B cell (primary cell): Measurements from ENCODE around the gene JAKMIP2. TPM values are rescaled to one million over a fixed set of nuclear protein-coding genes. Genes with fewer than 3 reads are reported as not detected.

ENCODE experiments used
- ATAC-seq: fragments of 200-7000 bp; cut with Tn5 transposase; one replicate; pipeline ENCODE4 v1.10.0; 2021; ENCODE audit warnings: low read depth, mild to moderate bottlenecking, moderate number of reproducible peaks, moderate library complexity
- CTCF ChIA-PET: fragments of 350-600 bp; sonication (Branson Sonifier 250); formaldehyde crosslinking; loops from one replicate; lab custom pipeline; 2021; ENCODE audit warnings: antibody characterized with exemption, inconsistent platforms; lab: Charles Lee
- POLR2A ChIA-PET: fragments of 350-600 bp; sonication (Branson Sonifier 250); formaldehyde crosslinking; loops from one replicate; lab custom pipeline; 2021; ENCODE audit warnings: antibody characterized with exemption; lab: Charles Lee
- DNase-seq: peaks from one replicate; pipeline ENCODE4 v3.0.0; 2013
- H2AFZ ChIP-seq: 2 replicates; pipeline ENCODE4 v1.6.1; 2012; ENCODE audit warnings: mild to moderate bottlenecking, low read depth, low read length; ENCODE audit not compliant: insufficient read depth, poor library complexity, severe bottlenecking
- H3K27ac ChIP-seq, 2 donors: 1 replicate in 1 of 2; 2 replicates in 1 of 2; pipeline ENCODE4 v1.5.1; 2012 to 2013; ENCODE audit warnings: low read length in 2 of 2, mild to moderate bottlenecking in 2 of 2, moderate library complexity in 1 of 2
- H3K27me3 ChIP-seq, 4 experiments: fragments of 200-600 bp in 1 of 4; sonication (generic) in 1 of 4; replicated peaks in 1 of 4; 1 replicate in 2 of 4; 2 replicates in 2 of 4; pipeline versions ENCODE4 v1.6.1 to v1.7.0; 2013 to 2016; ENCODE audit warnings: low read length in 3 of 4, mild to moderate bottlenecking in 2 of 4, mixed read lengths in 1 of 4, moderate library complexity in 1 of 4; ENCODE audit not compliant: insufficient read depth in 4 of 4, control insufficient read depth in 3 of 4; ENCODE audit errors: control extremely low read depth in 1 of 4
- H3K36me3 ChIP-seq, 2 experiments: replicated peaks in 1 of 2; 1 replicate in 1 of 2; 2 replicates in 1 of 2; pipeline versions ENCODE4 v1.6.1 to v1.7.1; 2013; ENCODE audit warnings: low read length in 1 of 2; ENCODE audit not compliant: insufficient read depth in 2 of 2, control insufficient read depth in 1 of 2; ENCODE audit errors: control extremely low read depth in 1 of 2, extremely low read depth in 1 of 2
- H3K4me1 ChIP-seq, 2 donors: fragments of 200-600 bp in 1 of 2; sonication (generic) in 1 of 2; 1 replicate in 1 of 2; 2 replicates in 1 of 2; pipeline versions ENCODE4 v1.5.1 to v1.6.1; 2013 to 2017; ENCODE audit warnings: low read length in 2 of 2; ENCODE audit not compliant: control insufficient read depth in 2 of 2, insufficient read depth in 2 of 2
- H3K4me2 ChIP-seq: replicated peaks from 2 replicates; pipeline ENCODE3; 2012; ENCODE audit warnings: mild to moderate bottlenecking, low read depth, low read length; ENCODE audit not compliant: poor library complexity, severe bottlenecking
- H3K4me3 ChIP-seq, 5 experiments: fragments of 200-600 bp in 1 of 5; sonication (generic) in 1 of 5; 1 replicate in 3 of 5; 2 replicates in 2 of 5; pipeline versions ENCODE4 v1.5.1 to v1.7.0; 2011 to 2016; ENCODE audit warnings: low read length in 4 of 5, mild to moderate bottlenecking in 4 of 5, low read depth in 2 of 5, control low read depth in 1 of 5, moderate library complexity in 1 of 5; ENCODE audit not compliant: insufficient read depth in 1 of 5; ENCODE audit errors: control extremely low read depth in 1 of 5, extremely low read depth in 1 of 5
- H3K79me2 ChIP-seq: fragments of 200-600 bp; sonication (generic); one replicate; pipeline ENCODE4 v1.6.0; 2016; ENCODE audit warnings: low read length; ENCODE audit not compliant: control insufficient read depth, insufficient read depth
- H3K9ac ChIP-seq: fragments of 200-600 bp; sonication (generic); 2 replicates; pipeline ENCODE4 v1.6.1; 2017; ENCODE audit warnings: mild to moderate bottlenecking, low read length, moderate library complexity
- H3K9me3 ChIP-seq, 3 donors: one replicate each; pipeline versions ENCODE4 v1.6.1 to v1.7.1; 2013; ENCODE audit warnings: low read length in 2 of 3; ENCODE audit not compliant: control insufficient read depth in 2 of 3, insufficient read depth in 1 of 3; ENCODE audit errors: control extremely low read depth in 1 of 3
- H4K20me1 ChIP-seq: 2 replicates; pipeline ENCODE4 v1.6.0; 2012; ENCODE audit warnings: mild to moderate bottlenecking, low read length; ENCODE audit not compliant: insufficient read depth, control insufficient read depth, poor library complexity, severe bottlenecking
- H3K27ac Mint-ChIP-seq: one replicate; pipeline ENCODE4 v1.8.0; 2021; ENCODE audit warnings: mixed read lengths
- H3K27me3 Mint-ChIP-seq: one replicate; pipeline ENCODE4 v1.8.0; 2021; ENCODE audit warnings: mixed read lengths
- H3K4me1 Mint-ChIP-seq: one replicate; pipeline ENCODE4 v1.8.0; 2021; ENCODE audit warnings: mixed read lengths
- H3K4me3 Mint-ChIP-seq: one replicate; pipeline ENCODE4 v1.8.0; 2021; ENCODE audit warnings: mixed read lengths
- H3K9me3 Mint-ChIP-seq: one replicate; pipeline ENCODE4 v1.8.0; 2022; ENCODE audit warnings: mixed read lengths; ENCODE audit not compliant: insufficient read depth
- EZH2 ChIP-seq: IDR thresholded peaks from 2 replicates; pipeline ENCODE4 v1.6.1; 2012; ENCODE audit warnings: borderline replicate concordance, low read depth, mild to moderate bottlenecking, moderate library complexity, low read length; ENCODE audit not compliant: insufficient read depth, poor library complexity, severe bottlenecking
- WGBS: methylation state at CpG from one replicate; pipeline ENCODE4 v1.1.5; 2013; ENCODE audit warnings: missing lambda C conversion rate; ENCODE audit not compliant: insufficient coverage; 5-methylcytosine and 5-hydroxymethylcytosine counted together
- intact Hi-C: fragments of 100-400 bp; cut with micrococcal nuclease; formaldehyde crosslinking; loops from one replicate; pipeline ENCODE4 v1.10.0; 2022
- polyA plus RNA-seq: library from polyadenylated mRNA; depleted of rRNA; stranded (reverse); fragments of >200 nt; gene quantifications from 2 replicates; pipeline ENCODE4 v1.2.3, GENCODE V29; 2012
- total RNA-seq, 2 donors: library from RNA; stranded (reverse); fragments of 120-200 nt in 1 of 2; gene quantifications; 1 replicate in 1 of 2; 2 replicates in 1 of 2; pipeline versions ENCODE4 v1.2.3 to v1.2.4, GENCODE V29; 2013 to 2022
- TF ChIP-seq, protein P1 (sequence below): fragments of 200-600 bp; IDR thresholded peaks from one replicate; pipeline ENCODE4 v1.8.0; 2022; ENCODE audit warnings: antibody characterized with exemption, mild to moderate bottlenecking

Gene JAKMIP2
- total and polyA plus RNA-seq, 2 donors (not counting 1 experiment from before 2014, with no cell fraction given) = 0.24 to 4.1 TPM

DNA sequence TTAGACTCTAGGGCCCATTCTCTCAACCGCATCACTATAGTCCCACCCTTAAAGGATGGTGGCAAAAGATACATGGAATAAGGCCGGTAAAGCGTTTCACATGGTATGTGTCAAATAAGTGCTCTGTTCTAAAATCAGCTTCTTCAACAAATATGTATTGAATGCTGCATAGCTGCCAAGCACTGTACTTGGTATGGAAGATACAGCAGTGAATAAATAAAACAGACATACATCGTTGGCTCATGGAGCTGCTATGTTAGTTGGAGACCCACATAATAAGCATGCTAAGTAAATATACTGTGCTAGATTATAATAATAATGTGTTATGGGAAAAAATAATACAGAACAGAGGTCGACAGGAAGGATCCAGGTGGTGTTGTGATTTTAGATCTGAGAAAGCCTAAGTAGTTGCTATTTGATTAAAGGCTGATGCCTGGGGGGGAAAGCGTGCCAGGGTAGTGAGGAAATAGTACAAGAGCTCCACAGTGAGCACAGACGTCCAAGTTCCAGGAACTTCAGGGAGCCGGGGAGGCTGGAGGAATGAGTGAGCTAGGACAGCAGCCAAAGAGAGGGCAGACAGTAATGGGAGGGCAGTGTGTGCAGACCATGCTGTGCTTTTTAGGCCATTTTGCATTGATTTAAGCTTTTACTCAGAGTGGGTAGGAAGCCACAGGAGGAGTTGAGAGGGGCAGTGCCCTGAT, 93.7 kb downstream of the JAKMIP2 start:
- no peaks in the 10 kb centered on the region for H3K9me3 Mint-ChIP-seq
- Histone ChIP-seq H3K4me2 (no peak overlapping the region), H3K27ac (no peak overlapping the region), H3K79me2 (no peaks in the 10 kb centered on the region), H3K27me3 (no peaks in the 10 kb centered on the region), H2AFZ (no peak overlapping the region), H3K36me3 (no peaks in the 10 kb centered on the region), H3K4me1 (no peaks in the 10 kb centered on the region), H4K20me1 (no peaks in the 10 kb centered on the region), H3K9me3 (no peaks in the 10 kb centered on the region), H3K9ac (no peak overlapping the region), H3K4me3 (no peak overlapping the region)
- POLR2A ChIA-PET = no interaction called here
- H3K4me1 Mint-ChIP-seq = no peaks in the 10 kb centered on the region
- CTCF ChIA-PET = no interaction called here
- intact Hi-C loops = no loop called here
- DNase-seq = no peak
- no peak for ATAC-seq
- H3K4me3 Mint-ChIP-seq = no peak overlapping the region
- WGBS = 79% methylated on average over 4 of the region's 8 CpGs
- no peak for TF ChIP-seq EZH2
- TF ChIP-seq, protein P1, sequence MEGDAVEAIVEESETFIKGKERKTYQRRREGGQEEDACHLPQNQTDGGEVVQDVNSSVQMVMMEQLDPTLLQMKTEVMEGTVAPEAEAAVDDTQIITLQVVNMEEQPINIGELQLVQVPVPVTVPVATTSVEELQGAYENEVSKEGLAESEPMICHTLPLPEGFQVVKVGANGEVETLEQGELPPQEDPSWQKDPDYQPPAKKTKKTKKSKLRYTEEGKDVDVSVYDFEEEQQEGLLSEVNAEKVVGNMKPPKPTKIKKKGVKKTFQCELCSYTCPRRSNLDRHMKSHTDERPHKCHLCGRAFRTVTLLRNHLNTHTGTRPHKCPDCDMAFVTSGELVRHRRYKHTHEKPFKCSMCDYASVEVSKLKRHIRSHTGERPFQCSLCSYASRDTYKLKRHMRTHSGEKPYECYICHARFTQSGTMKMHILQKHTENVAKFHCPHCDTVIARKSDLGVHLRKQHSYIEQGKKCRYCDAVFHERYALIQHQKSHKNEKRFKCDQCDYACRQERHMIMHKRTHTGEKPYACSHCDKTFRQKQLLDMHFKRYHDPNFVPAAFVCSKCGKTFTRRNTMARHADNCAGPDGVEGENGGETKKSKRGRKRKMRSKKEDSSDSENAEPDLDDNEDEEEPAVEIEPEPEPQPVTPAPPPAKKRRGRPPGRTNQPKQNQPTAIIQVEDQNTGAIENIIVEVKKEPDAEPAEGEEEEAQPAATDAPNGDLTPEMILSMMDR = no peak
- H3K27ac Mint-ChIP-seq = no peak overlapping the region
- no peaks in the 10 kb centered on the region for H3K27me3 Mint-ChIP-seq

- no peak overlapping the region for H3K4me2 ChIP-seq
- ChIA-PET CTCF (no interaction called here), POLR2A (no interaction called here)
- no peak overlapping the region for H2AFZ ChIP-seq
- no peak for TF ChIP-seq EZH2
- TF ChIP-seq, protein P1 = no peak
- intact Hi-C loops = no loop called here
- Mint-ChIP-seq H3K27me3 (no peaks in the 10 kb centered on the region), H3K27ac (no peak overlapping the region), H3K9me3 (no peaks in the 10 kb centered on the region), H3K4me3 (no peak overlapping the region), H3K4me1 (no peaks in the 10 kb centered on the region)
- ATAC-seq (no peak), DNase-seq (no peak)
- no peaks in the 10 kb centered on the region for H4K20me1 ChIP-seq
- no peaks in the 10 kb centered on the region for H3K27me3 ChIP-seq
- H3K4me3 ChIP-seq = no peak overlapping the region
- H3K9me3 ChIP-seq = no peaks in the 10 kb centered on the region
- WGBS = 55% methylated on average over 1 of the region's 2 CpGs
- no peaks in the 10 kb centered on the region for H3K79me2 ChIP-seq
- H3K4me1 ChIP-seq = no peaks in the 10 kb centered on the region
- H3K36me3 ChIP-seq = no peaks in the 10 kb centered on the region
- no peak overlapping the region for H3K9ac ChIP-seq
- no peak overlapping the region for H3K27ac ChIP-seq
Observed at GRCh38 chr5:147687118-147687517, 95.4 kb downstream of the JAKMIP2 start.
